ENCODE results near the gene DCAKD. TPM values are rescaled to one million over a fixed set of nuclear protein-coding genes. Genes with fewer than 3 reads are reported as not detected.

Gene DCAKD
- polyA plus RNA-seq, 1 experiment, result 44.2 TPM

- no peak overlapping the region for H3K4me3 ChIP-seq (ENCODE audit: low read depth, low read length)
These were observed 12.5 kb downstream of the DCAKD start for GRCh38 chr17:45038728-45039634.

GRCh38 chr17:45036691-45037090, 14.7 kb downstream of the DCAKD start:
- Histone ChIP-seq H3K27me3 (ENCODE audit: control insufficient read depth, insufficient read depth, low read length) (no peaks in the 10 kb centered on the region), H3K4me3 (ENCODE audit: low read depth, low read length) (no peak overlapping the region), H3K36me3 (ENCODE audit: control insufficient read depth, insufficient read depth, low read length) (peaks cover 12% of the 10 kb centered on the region)
- CTCF ChIA-PET, result interaction anchor here (0.9 to 1.4 kb wide), 3 partner anchors 12 to 117 kb away, joined by 3 to 5 read pairs (median 4); no protein-coding TSS in a partner anchor
- TF ChIP-seq CTCF (IDR thresholded peaks at IDR 0.05; ENCODE audit: insufficient read depth, low read depth, low read length), result no peak
- no peak for DNase-seq (ENCODE audit: low read depth)
- POLR2A ChIA-PET, result interaction anchor here (0.6 kb wide), 1 partner anchor 25 kb away, joined by 4 read pairs; no protein-coding TSS in a partner anchor

More at GRCh38 chr17:45038728-45039634, 12.5 kb downstream of the DCAKD start:
- ChIA-PET CTCF (interaction anchor here (0.5 to 3.3 kb wide), 6 partner anchors 11 to 96 kb away, joined by 3 to 15 read pairs (median 4); partner anchors contain the start of gene ACBD4), POLR2A (no interaction called here)
- H3K27me3 ChIP-seq (ENCODE audit: control insufficient read depth, insufficient read depth, low read length), result no peaks in the 10 kb centered on the region
- H3K36me3 ChIP-seq (ENCODE audit: control insufficient read depth, insufficient read depth, low read length), result peaks cover 7% of the 10 kb centered on the region
- DNase-seq (ENCODE audit: low read depth), result no peak
- no peak for TF ChIP-seq CTCF (IDR thresholded peaks at IDR 0.05; ENCODE audit: insufficient read depth, low read depth, low read length)

- TF ChIP-seq CTCF (IDR thresholded peaks at IDR 0.05; ENCODE audit: insufficient read depth, low read depth, low read length), result no peak
- CTCF ChIA-PET, result interaction anchor here (2.4 kb wide), 1 partner anchor 134 kb away, joined by 6 read pairs; a partner anchor contains a TSS
- Histone ChIP-seq H3K36me3 (ENCODE audit: control insufficient read depth, insufficient read depth, low read length) (peaks cover 15% of the 10 kb centered on the region), H3K4me3 (ENCODE audit: low read depth, low read length) (no peak overlapping the region), H3K27me3 (ENCODE audit: control insufficient read depth, insufficient read depth, low read length) (no peaks in the 10 kb centered on the region)
- DNase-seq (ENCODE audit: low read depth), result no peak
- POLR2A ChIA-PET, result no interaction called here
These were observed 15.6 kb downstream of the DCAKD start for GRCh38 chr17:45035848-45036247.

- H3K4me3 ChIP-seq (ENCODE audit: low read depth, low read length), result no peak overlapping the region
- no peak for TF ChIP-seq CTCF (IDR thresholded peaks at IDR 0.05; ENCODE audit: insufficient read depth, low read depth, low read length)
- no peaks in the 10 kb centered on the region for H3K27me3 ChIP-seq (ENCODE audit: control insufficient read depth, insufficient read depth, low read length)
- POLR2A ChIA-PET, result no interaction called here
- CTCF ChIA-PET, result interaction anchor here (0.6 to 2.4 kb wide), 7 partner anchors 8 to 132 kb away, joined by 3 to 18 read pairs (median 4); a partner anchor contains a TSS
- H3K36me3 ChIP-seq (ENCODE audit: control insufficient read depth, insufficient read depth, low read length), result peaks cover 17% of the 10 kb centered on the region
- DNase-seq (ENCODE audit: low read depth), result no peak
These were observed 16.8 kb downstream of the DCAKD start for GRCh38 chr17:45034599-45034998.

- Histone ChIP-seq H3K27me3 (ENCODE audit: control insufficient read depth, insufficient read depth, low read length) (no peaks in the 10 kb centered on the region), H3K36me3 (ENCODE audit: control insufficient read depth, insufficient read depth, low read length) (peaks cover 21% of the 10 kb centered on the region), H3K4me3 (ENCODE audit: low read depth, low read length) (no peak overlapping the region)
- no peak for DNase-seq (ENCODE audit: low read depth)
- ChIA-PET CTCF (interaction anchor here (1.2 to 1.9 kb wide), 4 partner anchors 10 to 112 kb away, joined by 3 to 12 read pairs (median 4); partner anchors contain the start of gene PLCD3), POLR2A (no interaction called here)
- no peak for TF ChIP-seq CTCF (IDR thresholded peaks at IDR 0.05; ENCODE audit: insufficient read depth, low read depth, low read length)
These were observed 19.3 kb downstream of the DCAKD start for GRCh38 chr17:45032174-45032541.
